ENCODE data around the gene MPO.

The MPO gene

DNA sequence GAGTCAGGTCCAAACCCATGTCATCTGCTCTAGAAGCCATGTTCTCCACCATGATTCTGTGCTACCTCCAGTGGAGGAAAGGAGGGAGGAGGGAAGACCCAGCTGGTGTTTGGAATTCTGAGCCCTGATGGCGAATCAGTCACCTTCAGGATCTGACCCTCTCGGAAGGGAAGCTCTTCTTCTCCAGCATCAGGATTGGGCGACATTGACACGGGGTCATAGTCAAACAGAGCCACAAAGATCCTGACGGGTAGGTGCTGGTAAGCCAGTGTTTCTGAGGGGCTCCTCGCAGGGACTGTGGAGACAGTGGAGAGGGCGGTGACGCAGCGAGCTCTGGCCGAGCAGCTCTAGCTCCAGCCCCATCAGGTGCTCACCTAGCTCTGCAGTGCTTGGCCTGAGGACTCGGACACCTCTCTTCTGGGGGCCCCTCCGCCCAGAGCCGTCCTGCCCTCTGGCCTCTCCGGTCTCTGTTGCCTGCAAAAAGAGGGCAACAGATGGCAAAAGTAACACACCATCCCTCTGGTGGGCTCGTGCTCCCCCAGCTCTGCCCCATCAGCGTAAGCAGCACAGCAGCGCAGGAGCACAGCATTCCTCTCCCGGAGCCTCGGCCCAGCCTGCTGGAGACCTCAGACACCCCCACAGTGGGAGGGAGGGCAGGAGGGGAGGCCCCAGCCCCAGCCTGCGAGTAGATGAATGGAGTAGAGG, 26.9 kb upstream of the MPO start:
- DNase-seq (ENCODE audit: low read depth), result no peak

DNA sequence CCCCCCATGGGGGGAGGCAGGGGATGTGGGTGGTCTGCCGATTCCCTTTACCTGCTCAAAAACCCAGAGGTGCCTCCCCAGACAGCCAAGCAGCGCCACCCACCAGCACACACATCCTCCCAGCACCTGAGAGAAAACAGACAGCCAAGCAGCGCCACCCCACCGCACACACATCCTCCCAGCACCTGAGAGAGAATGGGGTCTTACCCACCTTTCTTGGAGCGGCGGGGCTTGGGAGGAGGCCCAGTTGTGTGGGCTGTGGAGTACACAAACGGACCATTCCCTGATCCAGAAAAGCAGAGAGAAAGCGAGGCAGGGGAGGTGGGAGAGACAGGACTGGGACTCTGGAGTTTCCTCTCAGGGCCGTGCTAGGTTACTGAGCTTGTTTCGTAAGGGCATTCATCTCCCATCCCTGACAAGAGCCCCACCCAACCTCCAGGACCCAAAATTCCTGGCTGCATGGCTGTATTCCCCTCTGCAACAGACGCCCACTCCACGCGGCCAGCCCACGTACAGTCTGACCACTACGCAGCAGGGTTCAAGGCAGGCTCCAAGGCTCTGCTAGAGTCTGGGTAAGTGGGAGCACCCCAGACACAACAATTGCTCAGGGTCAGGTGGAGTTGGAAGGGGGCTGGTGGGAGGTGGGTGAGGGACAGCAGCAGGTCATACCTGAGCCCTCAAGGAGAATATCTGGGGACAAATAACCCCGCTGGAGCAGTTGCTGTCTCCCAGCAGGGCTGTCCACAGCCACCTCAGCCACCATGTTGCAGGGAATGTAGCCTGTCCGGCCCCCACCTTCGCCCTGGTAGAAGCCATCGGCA, 25.6 kb upstream of the MPO start:
- DNase-seq (ENCODE audit: low read depth), result no peak

DNA sequence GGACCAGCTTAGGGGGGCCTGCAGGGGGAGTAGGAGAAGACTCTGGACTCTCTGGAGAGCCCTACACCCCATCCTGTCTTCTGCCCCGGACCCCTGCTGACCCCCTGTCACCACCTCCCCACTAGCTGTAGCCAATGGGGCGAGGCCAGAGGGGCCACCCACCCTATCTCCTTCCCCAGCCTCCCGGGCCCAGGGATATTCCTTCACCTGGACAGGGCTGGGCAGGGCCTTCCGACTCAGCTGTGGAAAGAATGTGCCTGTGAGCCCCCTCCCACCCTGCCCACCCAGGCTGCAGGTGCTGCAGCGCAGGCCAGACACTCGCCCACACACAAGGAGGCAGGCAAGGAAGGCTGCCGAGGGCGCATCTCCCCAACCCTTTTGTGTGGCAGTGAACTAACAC, 24.9 kb upstream of the MPO start:
- DNase-seq (ENCODE audit: low read depth), result no peak

DNA sequence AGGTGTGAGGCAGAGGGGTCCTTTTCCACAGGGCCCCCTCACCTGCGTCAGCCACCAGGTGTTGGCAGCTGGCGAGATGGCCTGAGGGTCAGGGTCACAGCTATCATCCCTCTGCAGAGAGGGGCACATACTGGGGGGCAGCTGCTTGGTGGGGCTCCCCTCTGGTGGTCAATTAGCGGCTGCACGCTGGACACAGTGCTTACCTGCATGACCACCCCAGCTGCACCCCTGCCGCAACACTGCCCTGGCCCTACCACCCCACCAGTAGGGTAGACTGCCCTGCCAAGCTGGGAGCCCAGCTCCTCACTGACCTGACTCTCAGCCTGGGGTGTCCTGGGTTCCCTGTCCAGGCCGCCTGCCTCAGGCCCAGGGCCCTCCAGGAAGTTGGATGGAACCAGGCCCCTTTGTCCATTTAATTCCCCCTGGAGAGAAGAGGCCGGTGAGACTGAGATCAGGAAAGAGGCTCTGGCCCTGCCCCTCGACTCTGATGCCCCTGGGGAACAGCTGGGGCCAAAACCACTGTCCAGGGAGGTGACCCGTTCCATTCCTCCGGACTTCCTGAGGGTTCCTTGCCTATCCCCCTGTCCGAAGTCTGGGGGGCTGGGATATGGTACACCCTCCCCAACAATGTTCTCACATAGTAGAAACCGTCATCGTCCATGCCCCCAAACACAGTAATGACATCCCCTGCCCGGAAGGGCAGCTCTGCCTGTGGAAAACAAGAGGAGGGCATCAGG, 24.2 kb upstream of the MPO start:
- no peak for DNase-seq (ENCODE audit: low read depth)

- DNase-seq (ENCODE audit: low read depth), result no peak
Observed at GRCh38 chr17:58303971-58304749, 23.4 kb upstream of the MPO start.

- DNase-seq (ENCODE audit: low read depth), result no peak
Observed at GRCh38 chr17:58302919-58303585, 22.3 kb upstream of the MPO start.

- DNase-seq (ENCODE audit: low read depth), result no peak
Observed at GRCh38 chr17:58302171-58302918, 21.6 kb upstream of the MPO start.

- DNase-seq (ENCODE audit: low read depth), result no peak
Observed at GRCh38 chr17:58301504-58302150, 20.9 kb upstream of the MPO start.

DNA sequence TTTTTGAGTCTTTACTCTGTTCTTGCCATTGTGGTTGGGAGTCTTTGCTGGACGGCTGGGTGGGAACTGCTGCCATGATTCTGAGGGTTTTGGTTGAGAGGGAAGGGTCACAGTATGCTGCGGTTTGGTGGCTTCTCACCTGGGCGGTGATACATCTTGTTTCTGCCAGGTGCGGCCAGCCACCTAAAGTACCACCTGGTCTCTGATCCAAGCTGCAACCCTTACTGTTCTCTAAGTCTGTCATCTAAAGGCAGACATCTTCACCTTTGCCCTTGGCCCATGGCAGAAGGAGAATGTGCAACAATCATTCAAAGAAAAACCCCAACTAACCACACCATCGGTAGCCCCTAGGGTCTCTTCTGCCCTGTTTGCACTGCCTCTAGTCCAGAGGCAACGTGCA, 19.6 kb upstream of the MPO start:
- DNase-seq (ENCODE audit: low read depth), result no peak

GRCh38 chr17:58294034-58294433, 13.3 kb upstream of the MPO start:
- no peak for DNase-seq (ENCODE audit: low read depth)

- no peak for DNase-seq (ENCODE audit: low read depth)
Observed at GRCh38 chr17:58291246-58291645, 10.5 kb upstream of the MPO start.

DNA sequence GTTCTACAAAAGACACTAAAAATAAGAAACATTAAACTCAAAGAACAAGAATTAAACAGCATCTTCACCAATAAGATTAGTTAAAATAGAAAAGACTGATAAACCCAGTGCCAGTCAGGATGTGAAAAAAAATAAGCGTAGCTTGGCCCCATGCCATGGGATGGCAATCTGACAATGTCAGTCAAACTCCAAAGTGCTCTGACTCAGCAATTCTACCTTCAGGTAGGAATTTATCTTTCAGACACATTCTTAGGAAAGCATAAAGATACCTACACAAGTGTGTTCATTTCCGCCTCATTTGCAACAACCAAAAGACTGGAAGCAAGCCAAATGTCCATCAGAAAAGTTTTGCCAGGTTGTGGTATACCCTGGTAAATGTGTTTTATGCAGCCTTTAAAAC, 9.1 kb upstream of the MPO start:
- DNase-seq (ENCODE audit: low read depth), result no peak

DNA sequence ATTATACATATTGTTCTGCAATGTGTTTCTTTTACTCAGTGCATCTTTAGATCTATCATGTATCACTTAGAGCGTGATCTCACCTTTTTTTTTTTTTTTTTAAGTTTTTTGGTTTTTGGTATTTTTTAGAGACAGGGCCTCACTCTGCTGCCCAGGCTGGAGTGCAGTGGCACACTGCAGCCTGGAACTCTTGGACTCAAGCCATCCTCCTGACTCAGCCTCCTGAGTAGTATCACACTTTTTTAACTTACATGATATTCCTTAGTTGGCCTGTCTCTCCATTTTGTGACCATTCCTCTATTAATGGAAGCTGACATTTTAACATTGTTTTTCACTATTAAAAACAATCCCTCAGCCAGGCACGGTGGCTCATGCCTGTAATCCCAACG, 4.7 kb upstream of the MPO start:
- DNase-seq (ENCODE audit: low read depth), result no peak

DNA sequence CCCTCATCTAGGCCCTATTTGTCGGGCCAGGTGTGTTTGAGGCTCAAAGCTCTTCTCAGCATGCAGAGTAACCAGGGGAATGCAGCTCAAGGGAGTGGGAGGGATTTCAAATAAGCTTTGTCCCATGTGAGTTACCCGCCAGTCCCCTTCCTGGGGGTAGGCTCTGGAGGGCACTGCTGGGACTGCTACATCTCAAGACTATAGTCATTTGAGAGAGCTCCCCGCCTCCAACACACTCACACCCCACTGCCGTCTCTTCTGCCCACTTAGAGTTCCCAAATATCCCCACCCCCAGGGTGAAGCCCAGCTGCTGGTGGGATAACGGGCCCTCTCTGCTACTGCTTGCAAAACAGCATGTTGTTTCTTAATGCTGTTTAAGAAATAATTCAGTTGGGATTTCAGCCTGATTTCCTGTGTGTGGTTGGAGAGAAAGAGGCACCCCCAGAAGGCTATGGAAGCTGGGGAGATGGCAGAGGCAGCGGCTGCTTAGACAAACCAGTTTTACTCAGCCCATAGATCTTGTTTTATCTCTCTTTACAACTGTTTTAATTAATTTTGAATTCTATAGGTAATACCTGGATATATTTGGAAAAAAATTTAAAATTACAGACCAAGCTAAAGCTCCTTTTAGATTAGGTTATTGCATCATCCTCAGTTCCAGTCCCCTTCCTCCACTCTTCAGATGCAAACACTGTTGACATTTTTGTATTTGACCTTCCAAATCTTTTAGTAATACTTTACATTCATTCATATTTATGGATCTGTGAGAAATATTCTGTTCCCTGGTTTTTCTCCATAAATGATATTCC, 4.1 kb upstream of the MPO start:
- no peak for DNase-seq (ENCODE audit: low read depth)

DNA sequence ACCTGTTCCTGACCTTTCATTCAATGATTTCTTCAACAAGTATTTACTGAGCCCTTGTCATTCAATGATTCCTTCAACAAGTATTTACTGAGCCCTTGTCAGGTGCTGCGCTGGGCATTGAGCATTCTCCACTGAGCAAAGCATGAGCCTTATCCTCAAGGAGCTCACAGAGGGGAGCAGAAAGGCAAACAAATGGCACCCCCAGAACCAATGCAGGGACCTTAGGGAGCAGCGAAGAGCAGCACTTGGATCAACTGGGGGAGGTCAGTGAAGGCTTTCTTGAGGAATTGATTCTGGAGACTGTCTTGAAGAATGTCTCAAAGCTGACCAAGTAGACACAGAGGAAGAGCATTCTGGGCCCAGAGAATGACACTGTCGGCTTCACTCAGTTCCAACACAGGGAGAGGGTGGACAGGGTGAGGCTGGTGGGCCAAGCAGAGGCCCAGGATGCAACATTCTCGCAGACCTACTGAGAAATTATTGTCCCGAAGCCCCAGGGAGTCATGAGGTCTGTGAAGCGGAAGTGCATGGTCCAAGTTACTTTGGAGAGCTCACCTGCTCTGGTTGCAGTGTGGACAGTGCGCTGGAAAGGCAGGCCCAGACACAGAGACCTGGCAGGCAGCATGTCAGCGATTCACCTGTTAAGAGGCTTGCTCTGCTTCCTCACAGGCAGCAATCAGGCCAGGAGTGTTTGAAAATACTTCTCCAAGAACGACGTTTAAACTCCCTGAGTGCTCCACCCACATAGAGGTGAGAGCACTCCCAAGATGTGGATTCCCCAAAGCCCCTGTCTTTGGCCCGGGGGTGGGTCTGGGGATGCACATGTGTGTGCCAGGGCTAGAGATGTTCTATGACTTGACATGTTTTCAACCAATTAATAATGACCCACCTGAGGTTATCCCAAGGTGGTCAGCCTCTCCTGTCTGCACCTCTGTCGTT, 3.2 kb upstream of the MPO start:
- no peak for DNase-seq (ENCODE audit: low read depth)

DNA sequence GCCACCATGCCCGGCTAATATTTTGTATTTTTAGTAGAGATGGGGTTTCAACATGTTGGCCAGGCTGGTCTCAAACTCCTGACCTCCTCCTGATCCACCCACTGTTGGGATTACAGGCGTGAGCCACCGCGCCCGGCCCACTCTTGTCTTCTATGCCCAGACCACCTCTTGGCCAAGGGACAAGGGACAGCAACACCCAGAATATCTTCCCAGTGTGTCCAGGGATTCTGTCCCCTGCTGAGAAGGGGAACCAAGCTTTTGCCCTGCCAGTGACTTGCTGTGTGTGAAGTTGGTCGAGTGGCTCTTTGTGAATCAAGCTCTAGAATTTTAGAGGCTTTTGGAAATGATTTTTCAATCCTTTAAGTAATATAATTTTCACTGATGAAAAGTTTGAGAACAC, 1.7 kb upstream of the MPO start:
- DNase-seq (ENCODE audit: low read depth), result no peak

GRCh38 chr17:58281511-58282011, 826 bp upstream of the MPO start:
- DNase-seq (ENCODE audit: low read depth), result no peak

Data from HS-5 (cell line).